Nephron (organoid): Measurements from ENCODE around the gene FOXD2.
A peak's percentile ranks its signal among the peaks of the same experiment; 100 is the strongest.

Experiments used
- H3K27ac Mint-ChIP-seq, 3 experiments: 2 replicates each; pipeline ENCODE4 v1.8.0; 2020; ENCODE audit warnings: mixed read lengths in 3 of 3, mild to moderate bottlenecking in 2 of 3, moderate library complexity in 1 of 3
- H3K27me3 Mint-ChIP-seq: 2 replicates; pipeline ENCODE4 v1.8.0; 2021; ENCODE audit warnings: low read depth, mild to moderate bottlenecking, moderate library complexity, mixed read lengths
- H3K36me3 Mint-ChIP-seq: 2 replicates; pipeline ENCODE4 v1.8.0; 2020; ENCODE audit warnings: low read depth, mixed read lengths
- H3K4me1 Mint-ChIP-seq: 2 replicates; pipeline ENCODE4 v1.8.0; 2020; ENCODE audit warnings: mixed read lengths
- H3K4me3 Mint-ChIP-seq, 3 experiments: 2 replicates each; pipeline ENCODE4 v1.8.0; 2020; ENCODE audit warnings: mild to moderate bottlenecking in 3 of 3, mixed read lengths in 3 of 3, moderate library complexity in 2 of 3
- H3K9me3 Mint-ChIP-seq: 2 replicates; pipeline ENCODE4 v1.8.0; 2020; ENCODE audit warnings: mixed read lengths
- CTCF ChIP-seq, 3 experiments: fragments of 200-600 bp; sonication (generic); IDR thresholded peaks; one replicate each; pipeline ENCODE4 v1.5.0; 2021; ENCODE audit warnings: antibody characterized with exemption in 3 of 3; ENCODE audit not compliant: unreplicated experiment in 3 of 3

Gene FOXD2

GRCh38 chr1:47471163-47471562 is 33.3 kb downstream of the FOXD2 start:
- Mint-ChIP-seq H3K4me1 (peaks cover 11% of the 10 kb centered on the region), H3K4me3 (no peak overlapping the region), H3K36me3 (no peaks in the 10 kb centered on the region), H3K9me3 (no peaks in the 10 kb centered on the region), H3K27me3 (peaks cover 17% of the 10 kb centered on the region), H3K27ac (peak overlapping the region in 1 of 3 experiments; percentile 27)
- TF ChIP-seq CTCF (IDR thresholded peaks at IDR 0.05; ENCODE audit: unreplicated experiment in 3 of 3), result no peak

DNA sequence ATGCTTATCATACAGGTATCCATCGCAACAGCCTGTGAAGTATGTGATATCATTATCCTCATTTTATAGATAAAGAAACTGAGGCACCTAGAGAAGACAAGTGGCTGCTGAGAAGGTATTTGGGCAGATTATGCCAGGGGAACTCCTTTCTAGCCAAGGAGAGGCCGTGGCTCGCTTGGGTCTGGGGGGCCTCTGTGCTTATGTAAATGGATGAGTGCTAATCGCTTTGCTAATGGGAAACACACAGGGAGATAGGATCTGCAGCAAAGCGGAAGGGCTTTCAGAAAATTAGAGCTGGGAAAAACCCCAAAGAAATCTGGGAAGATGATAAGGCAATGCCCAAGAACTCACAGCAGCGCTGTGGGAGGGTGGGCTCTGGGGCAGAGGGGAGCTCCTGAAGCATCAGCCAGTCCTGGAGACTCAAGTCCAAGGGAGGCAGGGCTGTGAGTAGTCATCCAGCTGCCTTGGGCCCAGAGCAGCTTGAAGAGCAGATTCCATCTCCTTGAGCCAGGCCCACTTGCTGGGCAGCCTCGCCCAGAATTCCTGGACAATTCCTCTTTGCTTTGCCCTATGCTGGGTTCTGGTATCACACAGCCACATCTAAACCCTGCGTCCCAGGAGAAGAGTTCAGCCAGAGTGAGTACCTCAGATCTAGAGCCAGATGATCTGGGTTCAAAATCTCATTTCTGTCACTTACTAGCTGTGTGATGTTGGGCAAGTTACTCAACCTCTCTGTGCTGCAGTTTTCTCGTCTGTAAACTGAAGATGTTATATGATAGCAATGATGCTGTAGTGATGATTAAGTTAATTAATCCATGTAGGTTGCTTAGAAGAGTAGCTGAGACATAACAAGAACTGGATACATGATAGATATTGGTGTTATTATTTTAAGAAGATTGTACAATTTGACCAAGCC is 36.7 kb downstream of the FOXD2 start:
- Mint-ChIP-seq H3K27ac (no peak overlapping the region), H3K4me3 (no peak overlapping the region), H3K4me1 (peaks cover 16% of the 10 kb centered on the region), H3K36me3 (no peaks in the 10 kb centered on the region), H3K27me3 (peaks cover 13% of the 10 kb centered on the region), H3K9me3 (peaks cover 2% of the 10 kb centered on the region)
- no peak for TF ChIP-seq CTCF (IDR thresholded peaks at IDR 0.05; ENCODE audit: unreplicated experiment in 3 of 3)

- TF ChIP-seq CTCF (IDR thresholded peaks at IDR 0.05; ENCODE audit: unreplicated experiment in 3 of 3), result no peak
- Mint-ChIP-seq H3K27ac (peak overlapping the region; percentile 4 to 80 (median 79)), H3K9me3 (peaks cover 2% of the 10 kb centered on the region), H3K27me3 (peaks cover 18% of the 10 kb centered on the region), H3K36me3 (no peaks in the 10 kb centered on the region), H3K4me1 (peaks cover 17% of the 10 kb centered on the region), H3K4me3 (peak overlapping the region in 1 of 3 experiments; percentile 24)
Observed at GRCh38 chr1:47477595-47478080, 39.8 kb downstream of the FOXD2 start.

GRCh38 chr1:47478090-47478489 is 40.2 kb downstream of the FOXD2 start:
- Mint-ChIP-seq H3K4me3 (peak overlapping the region in 1 of 3 experiments; percentile 24), H3K36me3 (no peaks in the 10 kb centered on the region), H3K4me1 (peaks cover 17% of the 10 kb centered on the region), H3K9me3 (peaks cover 2% of the 10 kb centered on the region), H3K27me3 (peaks cover 19% of the 10 kb centered on the region), H3K27ac (peak overlapping the region; percentile 4 to 80 (median 79))
- TF ChIP-seq CTCF (IDR thresholded peaks at IDR 0.05; ENCODE audit: unreplicated experiment in 3 of 3), result no peak

- H3K4me1 Mint-ChIP-seq, result peaks cover 17% of the 10 kb centered on the region
- H3K27ac Mint-ChIP-seq, result peak overlapping the region in 2 of 3 experiments; percentile 12 to 23
- no peak for TF ChIP-seq CTCF (IDR thresholded peaks at IDR 0.05; ENCODE audit: unreplicated experiment in 3 of 3)
- no peaks in the 10 kb centered on the region for H3K36me3 Mint-ChIP-seq
- peaks cover 23% of the 10 kb centered on the region for H3K27me3 Mint-ChIP-seq
- H3K4me3 Mint-ChIP-seq, result no peak overlapping the region
- peaks cover 2% of the 10 kb centered on the region for H3K9me3 Mint-ChIP-seq
Observed at GRCh38 chr1:47479664-47480063, 41.8 kb downstream of the FOXD2 start.
